Spleen (tissue), 7 donors: ENCODE results near the gene GSTA5.

Experiments
- CTCF ChIP-seq, 11 experiments: fragments of 200-600 bp in 7 of 11; fragments of 450-650 bp in 4 of 11; sonication (generic) in 4 of 11; IDR thresholded peaks in 8 of 11; conservative IDR thresholded peaks in 3 of 11; 1 replicate in 7 of 11; 2 replicates in 4 of 11; pipeline versions ENCODE4 v1.4.0 to v1.8.0; 2016 to 2021; ENCODE audit warnings: antibody characterized with exemption in 11 of 11, inconsistent platforms in 4 of 11, mild to moderate bottlenecking in 1 of 11
- POLR2A ChIP-seq, 3 donors: fragments of 450-650 bp; IDR thresholded peaks; one replicate each; pipeline ENCODE4 v1.5.1; 2017; ENCODE audit warnings: antibody characterized with exemption in 3 of 3, mild to moderate bottlenecking in 1 of 3
- donor health status: DM: no; HTN: no; CAD: no; lungs with moderate emphysema.
- donor health status: DM: no; HTN: no; CAD: no.
- donor health status: DM: no; HTN: no; CAD: no.

DNA sequence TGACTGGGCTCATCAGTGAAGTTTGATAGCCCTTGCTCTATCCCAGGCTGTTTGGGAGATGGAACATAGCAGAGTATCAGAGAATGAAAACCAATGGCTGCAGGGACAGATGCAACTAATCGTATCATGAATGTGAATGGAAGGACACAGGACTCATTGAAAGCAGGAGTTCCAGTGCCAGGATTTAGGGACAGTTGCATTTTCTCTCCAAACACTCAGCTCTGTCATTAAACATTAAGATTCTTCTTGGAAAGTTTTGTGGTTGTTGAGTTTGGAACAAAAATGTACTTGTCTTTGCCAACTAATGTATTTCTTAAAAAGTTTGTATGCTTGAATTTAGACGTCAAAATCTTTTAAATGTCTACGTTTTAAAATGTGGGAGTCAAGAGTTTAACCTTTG is 31.0 kb upstream of the GSTA5 start:
- TF ChIP-seq POLR2A (IDR thresholded peaks at IDR 0.05) (no peak), CTCF (IDR thresholded peaks at IDR 0.05 in 8 of 11, conservative IDR thresholded peaks at IDR 0.05 in 3 of 11) (no peak)
